Measurements from ENCODE around the gene GNB4.
A peak's percentile ranks its signal among the peaks of the same experiment; 100 is the strongest.

GNB4 gene

GRCh38 chr3:179460260-179460659, 9.0 kb upstream of the GNB4 start:
- Histone ChIP-seq H3K36me3 (replicated peaks) (no peaks in the 10 kb centered on the region), H3K27me3 (replicated peaks) (no peaks in the 10 kb centered on the region), H3K4me3 (ENCODE audit: low read depth, low read length) (no peak overlapping the region), H3K27ac (no peak overlapping the region)
- no peak for TF ChIP-seq CTCF (IDR thresholded peaks at IDR 0.05; ENCODE audit: low read depth, low read length, missing control alignments)
- in situ Hi-C loops (cut with HindIII; ENCODE audit: low pct_ligation_motif_present, low sequenced_read_pairs), result no loop called here
- no peak for DNase-seq

- in situ Hi-C loops (cut with HindIII; ENCODE audit: low pct_ligation_motif_present, low sequenced_read_pairs), result no loop called here
- DNase-seq, result no peak
- Histone ChIP-seq H3K27me3 (replicated peaks) (no peaks in the 10 kb centered on the region), H3K27ac (no peak overlapping the region), H3K36me3 (replicated peaks) (no peaks in the 10 kb centered on the region), H3K4me3 (ENCODE audit: low read depth, low read length) (no peak overlapping the region)
- TF ChIP-seq CTCF (IDR thresholded peaks at IDR 0.05; ENCODE audit: low read depth, low read length, missing control alignments), result no peak
These were observed 4.7 kb upstream of the GNB4 start for GRCh38 chr3:179455954-179456353.

GRCh38 chr3:179454887-179455286, 3.6 kb upstream of the GNB4 start:
- no peak overlapping the region for H3K27ac ChIP-seq
- no peaks in the 10 kb centered on the region for H3K27me3 ChIP-seq (replicated peaks)
- no peaks in the 10 kb centered on the region for H3K36me3 ChIP-seq (replicated peaks)
- no peak for TF ChIP-seq CTCF (IDR thresholded peaks at IDR 0.05; ENCODE audit: low read depth, low read length, missing control alignments)
- in situ Hi-C loops (cut with HindIII; ENCODE audit: low pct_ligation_motif_present, low sequenced_read_pairs), result no loop called here
- peak; percentile 22 for DNase-seq
- no peak overlapping the region for H3K4me3 ChIP-seq (ENCODE audit: low read depth, low read length)

GRCh38 chr3:179453967-179454366, 2.7 kb upstream of the GNB4 start:
- no peak for TF ChIP-seq CTCF (IDR thresholded peaks at IDR 0.05; ENCODE audit: low read depth, low read length, missing control alignments)
- H3K4me3 ChIP-seq (ENCODE audit: low read depth, low read length), result no peak overlapping the region
- H3K36me3 ChIP-seq (replicated peaks), result no peaks in the 10 kb centered on the region
- H3K27ac ChIP-seq, result no peak overlapping the region
- in situ Hi-C loops (cut with HindIII; ENCODE audit: low pct_ligation_motif_present, low sequenced_read_pairs), result no loop called here
- no peak for DNase-seq
- H3K27me3 ChIP-seq (replicated peaks), result no peaks in the 10 kb centered on the region

- H3K27ac ChIP-seq, result peak overlapping the region; percentile 86
- no peaks in the 10 kb centered on the region for H3K27me3 ChIP-seq (replicated peaks)
- DNase-seq, result peak; percentile 9
- in situ Hi-C loops (cut with HindIII; ENCODE audit: low pct_ligation_motif_present, low sequenced_read_pairs), result no loop called here
- no peaks in the 10 kb centered on the region for H3K36me3 ChIP-seq (replicated peaks)
- no peak for TF ChIP-seq CTCF (IDR thresholded peaks at IDR 0.05; ENCODE audit: low read depth, low read length, missing control alignments)
- H3K4me3 ChIP-seq (ENCODE audit: low read depth, low read length), result no peak overlapping the region
These were observed 1.6 kb upstream of the GNB4 start for GRCh38 chr3:179452872-179453271.

GRCh38 chr3:179452176-179452564, 900 bp upstream of the GNB4 start:
- in situ Hi-C loops (cut with HindIII; ENCODE audit: low pct_ligation_motif_present, low sequenced_read_pairs), result no loop called here
- H3K27me3 ChIP-seq (replicated peaks), result no peaks in the 10 kb centered on the region
- H3K36me3 ChIP-seq (replicated peaks), result no peaks in the 10 kb centered on the region
- peak overlapping the region; percentile 86 for H3K27ac ChIP-seq
- TF ChIP-seq CTCF (IDR thresholded peaks at IDR 0.05; ENCODE audit: low read depth, low read length, missing control alignments), result no peak
- peak; percentile 80 for DNase-seq
- H3K4me3 ChIP-seq (ENCODE audit: low read depth, low read length), result peak overlapping the region; percentile 82
